Esophagus squamous epithelium (tissue), 5 donors: ENCODE data around the gene ARHGAP28. TPM values are rescaled to one million over a fixed set of nuclear protein-coding genes. Genes with fewer than 3 reads are reported as not detected.

Experiments used
- DNase-seq: peaks from one replicate; lab custom pipeline; 2025; lab: John Stamatoyannopoulos, UW
- H3K27ac ChIP-seq, 4 donors: fragments of 200-600 bp; sonication (generic); one replicate each; pipeline ENCODE4 v1.5.1; 2016 to 2019; ENCODE audit warnings: mild to moderate bottlenecking in 1 of 4
- H3K27me3 ChIP-seq, 4 donors: fragments of 200-600 bp; sonication (generic); 1 replicate in 3 of 4; 2 replicates in 1 of 4; pipeline versions ENCODE4 v1.5.1 to v1.6.0; 2017 to 2021; ENCODE audit warnings: antibody characterized with exemption in 1 of 4
- H3K36me3 ChIP-seq, 3 donors: fragments of 200-600 bp; sonication (generic); one replicate each; pipeline ENCODE4 v1.5.1; 2016 to 2019
- H3K4me1 ChIP-seq, 3 donors: fragments of 200-600 bp; sonication (generic); one replicate each; pipeline ENCODE4 v1.5.1; 2017 to 2019
- H3K4me3 ChIP-seq, 4 donors: fragments of 200-600 bp; sonication (generic); 1 replicate in 3 of 4; 2 replicates in 1 of 4; pipeline ENCODE4 v1.5.1; 2016 to 2019; ENCODE audit warnings: mild to moderate bottlenecking in 2 of 4, moderate library complexity in 1 of 4
- H3K9me3 ChIP-seq, 3 donors: fragments of 200-600 bp; sonication (generic); one replicate each; pipeline ENCODE4 v1.5.1; 2016 to 2019
- POLR2A ChIP-seq, 4 donors: fragments of 450-650 bp; IDR thresholded peaks; one replicate each; pipeline ENCODE4 v1.6.1; 2017; ENCODE audit warnings: antibody characterized with exemption in 4 of 4, mild to moderate bottlenecking in 4 of 4, moderate library complexity in 3 of 4
- WGBS, 2 donors: methylation state at CpG; one replicate each; pipeline ENCODE4 v1.1.5; 2018; 5-methylcytosine and 5-hydroxymethylcytosine counted together
- intact Hi-C: fragments of 100-400 bp; cut with DNase I; formaldehyde crosslinking; loops from one replicate; pipeline ENCODE4 v1.15.0; 2022
- total RNA-seq, 4 donors: library from RNA; depleted of rRNA; stranded (reverse); fragments of >200 nt; gene quantifications; one replicate each; pipeline ENCODE4 v1.1.0, GENCODE V29; 2016
- TF ChIP-seq, protein P1 (sequence below), 6 experiments: fragments of 450-650 bp in 4 of 6; fragments of 200-600 bp in 2 of 6; sonication (generic) in 2 of 6; IDR thresholded peaks; one replicate each; pipeline ENCODE4 v1.5.1; 2016 to 2019; ENCODE audit warnings: antibody characterized with exemption in 6 of 6, mild to moderate bottlenecking in 4 of 6, moderate library complexity in 4 of 6
- donor health status: DM: yes; HTN: yes; CAD: no.

Gene ARHGAP28
- total RNA-seq, 4 donors from 2014 or later = 1.2 to 4.8 (median 3.4) TPM

DNA sequence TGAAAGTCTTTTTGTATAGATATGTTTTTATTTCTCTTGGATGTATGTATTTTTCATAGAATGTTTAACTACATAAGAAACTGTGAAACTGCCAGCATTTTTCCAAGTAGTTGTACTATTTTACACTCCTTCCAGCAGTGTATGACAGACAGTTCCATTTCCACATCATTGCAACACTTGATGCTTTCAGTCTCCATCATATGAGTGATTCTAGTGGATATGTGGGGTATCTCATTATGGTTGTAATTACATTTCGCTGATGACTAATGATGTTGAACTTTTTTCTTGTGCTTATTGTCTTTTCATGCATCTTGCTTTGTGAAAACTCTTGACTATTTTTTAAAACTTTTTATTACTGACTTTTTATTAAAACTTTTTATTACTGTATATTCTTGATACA is 101.4 kb downstream of the ARHGAP28 start:
- Histone ChIP-seq H3K4me3 (no peak overlapping the region), H3K27me3 (no peaks in the 10 kb centered on the region), H3K27ac (no peak overlapping the region), H3K9me3 (no peaks in the 10 kb centered on the region), H3K36me3 (no peaks in the 10 kb centered on the region), H3K4me1 (no peaks in the 10 kb centered on the region)
- TF ChIP-seq, protein P1, sequence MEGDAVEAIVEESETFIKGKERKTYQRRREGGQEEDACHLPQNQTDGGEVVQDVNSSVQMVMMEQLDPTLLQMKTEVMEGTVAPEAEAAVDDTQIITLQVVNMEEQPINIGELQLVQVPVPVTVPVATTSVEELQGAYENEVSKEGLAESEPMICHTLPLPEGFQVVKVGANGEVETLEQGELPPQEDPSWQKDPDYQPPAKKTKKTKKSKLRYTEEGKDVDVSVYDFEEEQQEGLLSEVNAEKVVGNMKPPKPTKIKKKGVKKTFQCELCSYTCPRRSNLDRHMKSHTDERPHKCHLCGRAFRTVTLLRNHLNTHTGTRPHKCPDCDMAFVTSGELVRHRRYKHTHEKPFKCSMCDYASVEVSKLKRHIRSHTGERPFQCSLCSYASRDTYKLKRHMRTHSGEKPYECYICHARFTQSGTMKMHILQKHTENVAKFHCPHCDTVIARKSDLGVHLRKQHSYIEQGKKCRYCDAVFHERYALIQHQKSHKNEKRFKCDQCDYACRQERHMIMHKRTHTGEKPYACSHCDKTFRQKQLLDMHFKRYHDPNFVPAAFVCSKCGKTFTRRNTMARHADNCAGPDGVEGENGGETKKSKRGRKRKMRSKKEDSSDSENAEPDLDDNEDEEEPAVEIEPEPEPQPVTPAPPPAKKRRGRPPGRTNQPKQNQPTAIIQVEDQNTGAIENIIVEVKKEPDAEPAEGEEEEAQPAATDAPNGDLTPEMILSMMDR (IDR thresholded peaks at IDR 0.05) = no peak
- TF ChIP-seq POLR2A (IDR thresholded peaks at IDR 0.05) = no peak
- DNase-seq = no peak
- 65 to 83% methylated on average over 1 of the region's 1 CpG for WGBS, 2 donors
- intact Hi-C loops = no loop called here

DNA sequence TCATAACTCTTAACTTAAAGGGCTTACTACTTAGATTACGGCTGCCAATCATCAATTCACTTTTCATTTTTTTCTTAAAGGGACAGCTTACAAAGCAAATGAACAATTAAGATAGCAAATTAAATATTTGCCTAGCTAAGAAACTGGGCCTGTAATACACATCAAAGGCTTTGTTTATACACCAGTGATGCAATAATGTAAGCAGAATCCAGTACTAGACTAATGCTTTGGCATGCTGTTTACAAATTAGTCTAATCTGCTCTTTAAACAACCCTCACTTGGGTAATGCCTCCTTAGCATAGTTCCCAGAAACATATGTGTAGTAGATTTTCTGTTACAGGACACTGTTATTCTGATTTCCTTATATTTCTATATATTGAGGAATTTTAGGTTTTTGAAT is 105.8 kb downstream of the ARHGAP28 start:
- H3K9me3 ChIP-seq = no peaks in the 10 kb centered on the region
- no peak overlapping the region for H3K27ac ChIP-seq
- WGBS, 2 donors = 46 to 74% methylated on average over 1 of the region's 1 CpG
- H3K36me3 ChIP-seq = no peaks in the 10 kb centered on the region
- TF ChIP-seq, protein P1 (IDR thresholded peaks at IDR 0.05) = no peak
- TF ChIP-seq POLR2A (IDR thresholded peaks at IDR 0.05) = no peak
- no peak for DNase-seq
- H3K4me1 ChIP-seq = no peaks in the 10 kb centered on the region
- intact Hi-C loops = no loop called here
- no peak overlapping the region for H3K4me3 ChIP-seq
- no peaks in the 10 kb centered on the region for H3K27me3 ChIP-seq

DNA sequence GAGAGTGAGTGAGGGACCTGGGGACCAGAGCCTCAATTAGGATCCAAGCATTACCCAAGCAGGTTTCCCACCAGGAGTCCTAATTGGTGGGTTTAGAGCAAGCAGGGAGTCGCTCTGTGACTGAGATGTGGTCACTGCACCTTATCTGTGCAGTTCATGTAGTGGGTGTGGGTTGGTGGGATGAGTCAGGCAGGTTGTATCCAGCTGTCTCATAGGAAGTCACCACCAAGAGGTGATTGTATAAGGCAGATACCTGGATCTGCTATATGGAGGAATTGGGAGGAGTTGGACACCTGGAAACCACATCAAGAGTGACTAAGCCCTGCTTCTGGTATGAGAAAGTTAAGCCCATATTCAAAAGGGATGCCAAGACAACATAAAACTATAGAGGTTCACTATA is 106.8 kb downstream of the ARHGAP28 start:
- no peak overlapping the region for H3K4me3 ChIP-seq
- H3K27me3 ChIP-seq = no peaks in the 10 kb centered on the region
- WGBS, 2 donors = 90 to 91% methylated on average over 1 of the region's 1 CpG
- no peaks in the 10 kb centered on the region for H3K9me3 ChIP-seq
- H3K4me1 ChIP-seq = no peaks in the 10 kb centered on the region
- no peak for TF ChIP-seq POLR2A (IDR thresholded peaks at IDR 0.05)
- TF ChIP-seq, protein P1 (IDR thresholded peaks at IDR 0.05) = no peak
- H3K36me3 ChIP-seq = no peaks in the 10 kb centered on the region
- intact Hi-C loops = no loop called here
- DNase-seq = no peak
- no peak overlapping the region for H3K27ac ChIP-seq

DNA sequence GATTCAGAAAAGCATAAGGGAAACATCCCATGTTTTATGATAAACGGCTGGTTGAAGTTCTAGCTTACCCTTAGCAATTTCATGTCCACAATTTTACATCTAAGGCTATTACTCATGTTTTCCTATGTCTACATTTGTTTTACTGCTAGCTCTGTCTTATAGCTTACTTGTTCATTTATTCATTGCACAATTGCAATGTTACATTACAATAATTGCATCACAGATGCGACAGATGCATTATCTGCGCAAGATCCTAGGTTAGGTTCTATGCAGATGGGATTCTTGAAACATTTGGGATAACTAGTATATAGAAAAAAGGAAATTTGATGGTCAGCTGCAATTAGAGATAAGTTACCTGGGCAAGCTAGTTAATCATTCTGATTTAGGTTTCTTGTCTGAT is 108.4 kb downstream of the ARHGAP28 start:
- 92 to 96% methylated on average over 3 of the region's 3 CpGs for WGBS, 2 donors

DNA sequence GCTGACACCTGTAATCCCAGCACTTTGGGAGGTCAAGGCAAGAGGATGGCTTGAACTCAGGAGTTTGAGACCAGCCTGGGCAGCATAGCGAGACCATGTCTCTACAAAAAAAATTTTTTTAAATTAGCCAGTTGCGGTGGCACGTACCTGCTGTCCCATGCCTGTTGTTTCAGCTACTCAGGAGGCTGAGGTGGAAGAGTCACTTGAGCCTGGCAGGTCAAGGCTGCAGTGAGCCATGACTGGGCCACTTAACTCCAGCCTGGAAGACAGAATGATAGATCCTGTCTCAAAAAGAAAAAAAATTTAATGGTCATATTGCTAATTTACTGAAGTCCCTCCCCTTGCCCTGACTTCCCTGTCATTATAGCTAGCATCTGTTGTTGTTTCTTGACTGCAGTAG is 112.6 kb downstream of the ARHGAP28 start:
- Histone ChIP-seq H3K27ac (no peak overlapping the region), H3K9me3 (no peaks in the 10 kb centered on the region), H3K4me1 (no peaks in the 10 kb centered on the region), H3K27me3 (no peaks in the 10 kb centered on the region), H3K36me3 (no peaks in the 10 kb centered on the region), H3K4me3 (no peak overlapping the region)
- intact Hi-C loops = no loop called here
- DNase-seq = no peak
- WGBS, 2 donors = 71 to 88% methylated on average over 3 of the region's 3 CpGs
- TF ChIP-seq POLR2A (IDR thresholded peaks at IDR 0.05) = no peak
- TF ChIP-seq, protein P1 (IDR thresholded peaks at IDR 0.05) = no peak

More for the DNA sequence above, 108.4 kb downstream of the ARHGAP28 start:
- DNase-seq = no peak
- no peak overlapping the region for H3K4me3 ChIP-seq
- no peaks in the 10 kb centered on the region for H3K36me3 ChIP-seq
- H3K4me1 ChIP-seq = no peaks in the 10 kb centered on the region
- intact Hi-C loops = no loop called here
- H3K27me3 ChIP-seq = no peaks in the 10 kb centered on the region
- TF ChIP-seq, protein P1 (IDR thresholded peaks at IDR 0.05) = no peak
- TF ChIP-seq POLR2A (IDR thresholded peaks at IDR 0.05) = no peak
- no peaks in the 10 kb centered on the region for H3K9me3 ChIP-seq
- no peak overlapping the region for H3K27ac ChIP-seq
